HTR-8/SVneo (cell line): ENCODE data around the gene AIDA.
A peak's percentile ranks its signal among the peaks of the same experiment; 100 is the strongest.

ENCODE experiments used
- DNase-seq: peaks from one replicate; pipeline ENCODE4 v3.0.0; 2011; ENCODE audit warnings: low spot score, mixed read lengths; ENCODE audit not compliant: insufficient read length
- FAIRE-seq: peaks from 2 replicates; lab custom pipeline; 2011; peaks lifted over from hg19 to GRCh38; lab: Jason Lieb, UNC

AIDA gene

GRCh38 chr1:222653178-222653827, 59.0 kb downstream of the AIDA start:
- FAIRE-seq (no peak), DNase-seq (no peak)

- DNase-seq = no peak
- FAIRE-seq = no peak
Observed at GRCh38 chr1:222652676-222653075, 59.6 kb downstream of the AIDA start.

- DNase-seq (no peak), FAIRE-seq (no peak)
Observed at GRCh38 chr1:222644636-222644980, 67.7 kb downstream of the AIDA start.

- FAIRE-seq (peak; percentile 95), DNase-seq (peak; percentile 94)
Observed at GRCh38 chr1:222643938-222644635, 68.2 kb downstream of the AIDA start.

GRCh38 chr1:222643606-222643937, 68.7 kb downstream of the AIDA start:
- FAIRE-seq (no peak), DNase-seq (no peak)

GRCh38 chr1:222642468-222642867, 69.8 kb downstream of the AIDA start:
- FAIRE-seq (no peak), DNase-seq (no peak)

- DNase-seq = no peak
- FAIRE-seq = no peak
Observed at GRCh38 chr1:222641269-222641948, 70.9 kb downstream of the AIDA start.

GRCh38 chr1:222634180-222635013, 77.9 kb downstream of the AIDA start:
- FAIRE-seq = no peak
- peak; percentile 52 for DNase-seq

GRCh38 chr1:222632749-222633148, 79.5 kb downstream of the AIDA start:
- FAIRE-seq (no peak), DNase-seq (no peak)

GRCh38 chr1:222631611-222632208, 80.6 kb downstream of the AIDA start:
- FAIRE-seq = no peak
- no peak for DNase-seq

- FAIRE-seq = no peak
Observed at GRCh38 chr1:222629921-222630535, 82.3 kb downstream of the AIDA start.

GRCh38 chr1:222627232-222627631, 85.1 kb downstream of the AIDA start:
- no peak for FAIRE-seq
- no peak for DNase-seq

More at GRCh38 chr1:222629921-222630535, 82.3 kb downstream of the AIDA start:
- DNase-seq = no peak

- FAIRE-seq (no peak), DNase-seq (no peak)
Observed at GRCh38 chr1:222624214-222624613, 88.1 kb downstream of the AIDA start.

GRCh38 chr1:222623458-222623857, 88.8 kb downstream of the AIDA start:
- FAIRE-seq (no peak), DNase-seq (no peak)

- DNase-seq (no peak), FAIRE-seq (no peak)
Observed at GRCh38 chr1:222622765-222623164, 89.5 kb downstream of the AIDA start.

GRCh38 chr1:222620566-222620965, 91.7 kb downstream of the AIDA start:
- DNase-seq (no peak), FAIRE-seq (no peak)

GRCh38 chr1:222618880-222619596, 93.3 kb downstream of the AIDA start:
- FAIRE-seq (no peak), DNase-seq (peak; percentile 39)
